K562 (cell line): ENCODE measurements around the gene UBE2H. TPM values are rescaled to one million over a fixed set of nuclear protein-coding genes. Genes with fewer than 3 reads are reported as not detected.

ENCODE experiments used
- ASH1L ChIP-seq: fragments of 450-650 bp; IDR thresholded peaks from 2 replicates; pipeline ENCODE4 v1.6.1; 2018; ENCODE audit warnings: borderline replicate concordance, mild to moderate bottlenecking, low read depth; ENCODE audit not compliant: partially characterized antibody
- DMBX1 ChIP-seq: fragments of 250-450 bp; sonication (Bioruptor Pico); IDR thresholded peaks from 2 replicates; pipeline ENCODE4 v1.8.0; 2022; ENCODE audit warnings: inconsistent platforms, mild to moderate bottlenecking, moderate library complexity, borderline replicate concordance
- GABPB1 ChIP-seq: sonication (generic); formaldehyde crosslinking; IDR thresholded peaks from 2 replicates; pipeline ENCODE4 v1.8.0; 2022; ENCODE audit warnings: mild to moderate bottlenecking, missing genetic modification reagents
- GABPB2 ChIP-seq: fragments of 250-450 bp; sonication (Bioruptor Pico); conservative IDR thresholded peaks from 2 replicates; pipeline ENCODE4 v1.5.1; 2021; ENCODE audit warnings: mild to moderate bottlenecking
- HDAC1 ChIP-seq, 2 experiments: fragments of 450-650 bp; IDR thresholded peaks; 2 replicates each; pipeline ENCODE4 v1.6.1; 2016 to 2017; ENCODE audit warnings: inconsistent platforms in 1 of 2, mild to moderate bottlenecking in 1 of 2, moderate library complexity in 1 of 2
- L3MBTL2 ChIP-seq: fragments of 450-650 bp; IDR thresholded peaks from 2 replicates; pipeline ENCODE4 v1.6.1; 2016; ENCODE audit warnings: mild to moderate bottlenecking, moderate library complexity
- LARP7 ChIP-seq: fragments of 450-650 bp; IDR thresholded peaks from 2 replicates; pipeline ENCODE4 v1.6.1; 2016
- LCOR ChIP-seq: sonication (generic); formaldehyde crosslinking; IDR thresholded peaks from 2 replicates; pipeline ENCODE4 v1.8.0; 2022; ENCODE audit warnings: mild to moderate bottlenecking, missing genetic modification reagents
- MEF2A ChIP-seq: IDR thresholded peaks from 2 replicates; pipeline ENCODE4 v1.6.1; 2011; ENCODE audit warnings: low read depth, mild to moderate bottlenecking, low read length, moderate library complexity; ENCODE audit not compliant: control insufficient read depth
- NFATC3 ChIP-seq: fragments of 450-650 bp; IDR thresholded peaks from 2 replicates; pipeline ENCODE4 v1.6.1; 2017; ENCODE audit warnings: mild to moderate bottlenecking
- POLR2H ChIP-seq: IDR thresholded peaks from 2 replicates; pipeline ENCODE4 v1.6.1; 2016; ENCODE audit warnings: missing genetic modification characterization, low read depth, mild to moderate bottlenecking, control low read depth, missing compliant biosample characterization, moderate library complexity
- POLR3G ChIP-seq: IDR thresholded peaks from 2 replicates; pipeline ENCODE4 v1.6.1; 2011; ENCODE audit not compliant: insufficient read length, insufficient replicate concordance; ENCODE audit errors: extremely low read depth
- TAF1 ChIP-seq: IDR thresholded peaks from 2 replicates; pipeline ENCODE4 v1.6.1; 2011; ENCODE audit warnings: mild to moderate bottlenecking, low read length, moderate library complexity; ENCODE audit not compliant: insufficient read depth, control insufficient read depth, severe bottlenecking; ENCODE audit errors: extremely low read depth
- ZBED1 ChIP-seq: IDR thresholded peaks from 2 replicates; pipeline ENCODE4 v1.6.1; 2014
- ZC3H11A ChIP-seq: IDR thresholded peaks from 2 replicates; pipeline ENCODE4 v1.6.1; 2012; ENCODE audit warnings: low read depth, low read length, improper control_type of control experiment
- ZKSCAN3 ChIP-seq: fragments of 250-450 bp; sonication (Bioruptor Pico); IDR thresholded peaks from 2 replicates; pipeline ENCODE4 v1.4.0; 2020
- ZNF184 ChIP-seq: sonication (generic); formaldehyde crosslinking; IDR thresholded peaks from 2 replicates; pipeline ENCODE4 v1.5.0; 2020; ENCODE audit warnings: missing genetic modification reagents
- ZNF384 ChIP-seq: IDR thresholded peaks from 2 replicates; pipeline ENCODE4 v1.6.1; 2012; ENCODE audit warnings: low read depth, low read length, improper control_type of control experiment
- polyA plus RNA-seq, 8 experiments: library from polyadenylated mRNA; depleted of rRNA in 4 of 8; stranded (reverse) in 5 of 8; unstranded in 3 of 8; fragments of >200 nt; fragmentation: Nextera tagmentation in 2 of 8; fragmentation: Illumina TruSeq in 1 of 8; extraction: Ambion mirVana in 2 of 8; extraction: Trizol in 1 of 8; gene quantifications; 2 replicates each; pipeline versions ENCODE4 v1.2.1 to v1.2.3, GENCODE V29; 2011 to 2014; ENCODE audit warnings: inconsistent platforms in 1 of 8, missing spikeins in 1 of 8
- total RNA-seq, 7 experiments: library from RNA; depleted of rRNA in 6 of 7; stranded (reverse); fragments of >200 nt in 6 of 7; fragmentation: Illumina TruSeq in 2 of 7; extraction: Trizol in 2 of 7; gene quantifications; 2 replicates each; pipeline versions ENCODE4 v1.2.1 to v1.2.3, GENCODE V29; 2011 to 2021; ENCODE audit warnings: low replicate concordance in 1 of 7
- TF ChIP-seq, protein P1 (sequence below): fragments of 450-650 bp; formaldehyde crosslinking; IDR thresholded peaks from 2 replicates; pipeline ENCODE4 v1.4.0; 2020; ENCODE audit warnings: mild to moderate bottlenecking
- TF ChIP-seq, protein P2 (sequence below): fragments of 250-450 bp; sonication (Bioruptor Pico); IDR thresholded peaks from 2 replicates; pipeline ENCODE4 v1.5.0; 2022; ENCODE audit warnings: mild to moderate bottlenecking
- TF ChIP-seq, protein P3 (sequence below): sonication (generic); formaldehyde crosslinking; IDR thresholded peaks from 2 replicates; pipeline ENCODE4 v1.5.0; 2020; ENCODE audit warnings: missing genetic modification reagents
- TF ChIP-seq, protein P4 (sequence below): fragments of 450-650 bp; conservative IDR thresholded peaks from 2 replicates; pipeline ENCODE4 v1.6.1; 2016; ENCODE audit warnings: missing genetic modification characterization, low read depth, mild to moderate bottlenecking, missing compliant biosample characterization, moderate library complexity
- TF ChIP-seq, protein P5 (sequence below): fragments of 250-450 bp; sonication (Bioruptor Pico); IDR thresholded peaks from 2 replicates; pipeline ENCODE4 v1.5.0; 2021

UBE2H gene
- total and polyA plus RNA-seq, 9 of the 15 experiments (the other 6 are each of a cell fraction or from before 2014, with no cell fraction given), result 6.3 to 33.0 (median 13.3) TPM

DNA sequence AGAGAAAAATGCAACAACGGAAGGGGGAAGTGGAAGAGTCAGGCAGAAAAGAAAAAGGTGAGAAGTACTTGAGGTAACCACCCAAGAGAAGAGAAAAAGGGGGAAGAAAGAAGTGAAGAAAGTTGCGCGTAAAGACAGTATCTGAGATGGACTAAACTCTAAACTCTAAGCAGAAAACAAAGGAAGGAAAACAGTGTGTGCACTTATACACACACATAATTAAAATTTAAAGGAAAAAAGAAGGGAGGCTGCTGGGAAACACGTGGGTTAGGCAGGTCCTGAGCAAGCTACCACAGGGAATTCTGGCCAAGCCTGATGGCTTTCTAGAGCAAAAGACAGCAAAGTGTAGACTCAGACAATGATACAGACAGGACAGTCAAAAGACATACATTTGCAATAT is 78.0 kb downstream of the UBE2H start (continued):
- peak in 1 of 2 experiments; percentile 40; a peak in 1 of 4 replicates for TF ChIP-seq HDAC1 (IDR thresholded peaks at IDR 0.05)
- no peak for TF ChIP-seq ZKSCAN3 (CRISPR knock-in tag)
- no peak for TF ChIP-seq ZNF184 (CRISPR knock-in tag)
- TF ChIP-seq ZC3H11A, result no peak
- TF ChIP-seq POLR3G, result no peak
- no peak for TF ChIP-seq MEF2A
- TF ChIP-seq, protein P1, sequence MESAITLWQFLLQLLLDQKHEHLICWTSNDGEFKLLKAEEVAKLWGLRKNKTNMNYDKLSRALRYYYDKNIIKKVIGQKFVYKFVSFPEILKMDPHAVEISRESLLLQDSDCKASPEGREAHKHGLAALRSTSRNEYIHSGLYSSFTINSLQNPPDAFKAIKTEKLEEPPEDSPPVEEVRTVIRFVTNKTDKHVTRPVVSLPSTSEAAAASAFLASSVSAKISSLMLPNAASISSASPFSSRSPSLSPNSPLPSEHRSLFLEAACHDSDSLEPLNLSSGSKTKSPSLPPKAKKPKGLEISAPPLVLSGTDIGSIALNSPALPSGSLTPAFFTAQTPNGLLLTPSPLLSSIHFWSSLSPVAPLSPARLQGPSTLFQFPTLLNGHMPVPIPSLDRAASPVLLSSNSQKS (CRISPR knock-in tag), result no peak
- TF ChIP-seq ZBED1, result no peak
- no peak for TF ChIP-seq POLR2H (tag)
- TF ChIP-seq GABPB1 (CRISPR knock-in tag), result no peak
- TF ChIP-seq GABPB2 (CRISPR knock-in tag), result no peak
- TF ChIP-seq, protein P2, sequence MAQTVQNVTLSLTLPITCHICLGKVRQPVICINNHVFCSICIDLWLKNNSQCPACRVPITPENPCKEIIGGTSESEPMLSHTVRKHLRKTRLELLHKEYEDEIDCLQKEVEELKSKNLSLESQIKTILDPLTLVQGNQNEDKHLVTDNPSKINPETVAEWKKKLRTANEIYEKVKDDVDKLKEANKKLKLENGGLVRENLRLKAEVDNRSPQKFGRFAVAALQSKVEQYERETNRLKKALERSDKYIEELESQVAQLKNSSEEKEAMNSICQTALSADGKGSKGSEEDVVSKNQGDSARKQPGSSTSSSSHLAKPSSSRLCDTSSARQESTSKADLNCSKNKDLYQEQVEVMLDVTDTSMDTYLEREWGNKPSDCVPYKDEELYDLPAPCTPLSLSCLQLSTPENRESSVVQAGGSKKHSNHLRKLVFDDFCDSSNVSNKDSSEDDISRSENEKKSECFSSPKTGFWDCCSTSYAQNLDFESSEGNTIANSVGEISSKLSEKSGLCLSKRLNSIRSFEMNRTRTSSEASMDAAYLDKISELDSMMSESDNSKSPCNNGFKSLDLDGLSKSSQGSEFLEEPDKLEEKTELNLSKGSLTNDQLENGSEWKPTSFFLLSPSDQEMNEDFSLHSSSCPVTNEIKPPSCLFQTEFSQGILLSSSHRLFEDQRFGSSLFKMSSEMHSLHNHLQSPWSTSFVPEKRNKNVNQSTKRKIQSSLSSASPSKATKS, result no peak
- TF ChIP-seq, protein P3, sequence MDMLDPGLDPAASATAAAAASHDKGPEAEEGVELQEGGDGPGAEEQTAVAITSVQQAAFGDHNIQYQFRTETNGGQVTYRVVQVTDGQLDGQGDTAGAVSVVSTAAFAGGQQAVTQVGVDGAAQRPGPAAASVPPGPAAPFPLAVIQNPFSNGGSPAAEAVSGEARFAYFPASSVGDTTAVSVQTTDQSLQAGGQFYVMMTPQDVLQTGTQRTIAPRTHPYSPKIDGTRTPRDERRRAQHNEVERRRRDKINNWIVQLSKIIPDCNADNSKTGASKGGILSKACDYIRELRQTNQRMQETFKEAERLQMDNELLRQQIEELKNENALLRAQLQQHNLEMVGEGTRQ (CRISPR knock-in tag), result no peak
- TF ChIP-seq, protein P4, sequence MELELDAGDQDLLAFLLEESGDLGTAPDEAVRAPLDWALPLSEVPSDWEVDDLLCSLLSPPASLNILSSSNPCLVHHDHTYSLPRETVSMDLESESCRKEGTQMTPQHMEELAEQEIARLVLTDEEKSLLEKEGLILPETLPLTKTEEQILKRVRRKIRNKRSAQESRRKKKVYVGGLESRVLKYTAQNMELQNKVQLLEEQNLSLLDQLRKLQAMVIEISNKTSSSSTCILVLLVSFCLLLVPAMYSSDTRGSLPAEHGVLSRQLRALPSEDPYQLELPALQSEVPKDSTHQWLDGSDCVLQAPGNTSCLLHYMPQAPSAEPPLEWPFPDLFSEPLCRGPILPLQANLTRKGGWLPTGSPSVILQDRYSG, result no peak
- TF ChIP-seq ZNF384, result no peak
- no peak for TF ChIP-seq NFATC3
- peak; percentile 22 for TF ChIP-seq ASH1L
- no peak for TF ChIP-seq DMBX1 (CRISPR knock-in tag)
- TF ChIP-seq, protein P5, sequence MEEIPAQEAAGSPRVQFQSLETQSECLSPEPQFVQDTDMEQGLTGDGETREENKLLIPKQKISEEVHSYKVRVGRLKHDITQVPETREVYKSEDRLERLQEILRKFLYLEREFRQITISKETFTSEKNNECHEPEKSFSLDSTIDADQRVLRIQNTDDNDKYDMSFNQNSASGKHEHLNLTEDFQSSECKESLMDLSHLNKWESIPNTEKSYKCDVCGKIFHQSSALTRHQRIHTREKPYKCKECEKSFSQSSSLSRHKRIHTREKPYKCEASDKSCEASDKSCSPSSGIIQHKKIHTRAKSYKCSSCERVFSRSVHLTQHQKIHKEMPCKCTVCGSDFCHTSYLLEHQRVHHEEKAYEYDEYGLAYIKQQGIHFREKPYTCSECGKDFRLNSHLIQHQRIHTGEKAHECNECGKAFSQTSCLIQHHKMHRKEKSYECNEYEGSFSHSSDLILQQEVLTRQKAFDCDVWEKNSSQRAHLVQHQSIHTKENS (CRISPR knock-in tag), result no peak
- TF ChIP-seq L3MBTL2, result peak; percentile 48; the same call in 1 of the 2 replicates
- TF ChIP-seq LCOR (CRISPR knock-in tag), result no peak
- TF ChIP-seq TAF1, result no peak
- 0 out of 2 replicates have a peak, but pooled peaks have one; percentile 57 for TF ChIP-seq LARP7
